Progenitor cell of endocrine pancreas (in vitro differentiated cells): ENCODE results near the gene SSTR5. TPM values are rescaled to one million over a fixed set of nuclear protein-coding genes. Genes with fewer than 3 reads are reported as not detected.

Experiments used
- DNase-seq: peaks from one replicate; pipeline ENCODE4 v3.0.0; 2021; ENCODE audit warnings: low spot score; ENCODE audit not compliant: unreplicated experiment
- H3K27ac Mint-ChIP-seq: 2 replicates; pipeline ENCODE4 v1.8.0; 2021; ENCODE audit warnings: mild to moderate bottlenecking, moderate library complexity, mixed read lengths
- H3K27me3 Mint-ChIP-seq: 2 replicates; pipeline ENCODE4 v1.8.0; 2021; ENCODE audit warnings: mixed read lengths
- H3K36me3 Mint-ChIP-seq: 2 replicates; pipeline ENCODE4 v1.8.0; 2022; ENCODE audit warnings: mixed read lengths; ENCODE audit not compliant: insufficient read depth
- H3K4me1 Mint-ChIP-seq: 2 replicates; pipeline ENCODE4 v1.8.0; 2021; ENCODE audit warnings: low read depth, mixed read lengths
- H3K4me3 Mint-ChIP-seq: 2 replicates; pipeline ENCODE4 v1.8.0; 2021; ENCODE audit warnings: low read depth, mild to moderate bottlenecking, moderate library complexity, mixed read lengths
- H3K9me3 Mint-ChIP-seq: 2 replicates; pipeline ENCODE4 v1.8.0; 2021; ENCODE audit warnings: low read depth, mixed read lengths
- CTCF ChIP-seq: fragments of 200-600 bp; sonication (generic); IDR thresholded peaks from one replicate; pipeline ENCODE4 v1.5.0; 2021; ENCODE audit warnings: antibody characterized with exemption, mild to moderate bottlenecking; ENCODE audit not compliant: unreplicated experiment
- total RNA-seq: library from RNA; stranded (reverse); gene quantifications from 2 replicates; pipeline ENCODE4 v1.2.1, GENCODE V29; 2021

SSTR5 gene
- total RNA-seq, 1 donor from 2014 or later = 1.4 TPM

- Mint-ChIP-seq H3K9me3 (no peaks in the 10 kb centered on the region), H3K27ac (no peak overlapping the region), H3K27me3 (peaks cover 4% of the 10 kb centered on the region), H3K4me3 (no peak overlapping the region), H3K4me1 (peaks cover 8% of the 10 kb centered on the region), H3K36me3 (no peaks in the 10 kb centered on the region)
- DNase-seq = no peak
- no peak for TF ChIP-seq CTCF
Measured at GRCh38 chr16:1117926-1118325, 45.4 kb downstream of the SSTR5 start.

GRCh38 chr16:1119129-1119528, 46.6 kb downstream of the SSTR5 start:
- H3K4me1 Mint-ChIP-seq = peaks cover 8% of the 10 kb centered on the region
- H3K27me3 Mint-ChIP-seq = no peaks in the 10 kb centered on the region
- H3K9me3 Mint-ChIP-seq = no peaks in the 10 kb centered on the region
- no peak for DNase-seq
- no peak overlapping the region for H3K27ac Mint-ChIP-seq
- TF ChIP-seq CTCF = no peak
- no peak overlapping the region for H3K4me3 Mint-ChIP-seq
- no peaks in the 10 kb centered on the region for H3K36me3 Mint-ChIP-seq

GRCh38 chr16:1119766-1120576, 47.4 kb downstream of the SSTR5 start:
- Mint-ChIP-seq H3K36me3 (no peaks in the 10 kb centered on the region), H3K9me3 (no peaks in the 10 kb centered on the region), H3K4me1 (peaks cover 8% of the 10 kb centered on the region), H3K4me3 (no peak overlapping the region), H3K27me3 (no peaks in the 10 kb centered on the region), H3K27ac (no peak overlapping the region)
- DNase-seq = no peak
- no peak for TF ChIP-seq CTCF

GRCh38 chr16:1120577-1120941, 48.0 kb downstream of the SSTR5 start:
- Mint-ChIP-seq H3K9me3 (no peaks in the 10 kb centered on the region), H3K4me3 (no peak overlapping the region), H3K36me3 (no peaks in the 10 kb centered on the region), H3K27ac (no peak overlapping the region), H3K27me3 (no peaks in the 10 kb centered on the region), H3K4me1 (peaks cover 8% of the 10 kb centered on the region)
- DNase-seq = no peak
- TF ChIP-seq CTCF = no peak

- TF ChIP-seq CTCF = no peak
- Mint-ChIP-seq H3K36me3 (no peaks in the 10 kb centered on the region), H3K9me3 (no peaks in the 10 kb centered on the region), H3K27ac (no peak overlapping the region), H3K4me3 (no peak overlapping the region), H3K27me3 (no peaks in the 10 kb centered on the region), H3K4me1 (peaks cover 10% of the 10 kb centered on the region)
- no peak for DNase-seq
Measured at GRCh38 chr16:1121009-1121408, 48.5 kb downstream of the SSTR5 start.
